ENCODE data around the gene NRXN3. TPM values are rescaled to one million over a fixed set of nuclear protein-coding genes. Genes with fewer than 3 reads are reported as not detected.

The NRXN3 gene
- total and polyA plus RNA-seq, 4 donors, result 1.4 to 8.3 (median 4.4) TPM

DNA sequence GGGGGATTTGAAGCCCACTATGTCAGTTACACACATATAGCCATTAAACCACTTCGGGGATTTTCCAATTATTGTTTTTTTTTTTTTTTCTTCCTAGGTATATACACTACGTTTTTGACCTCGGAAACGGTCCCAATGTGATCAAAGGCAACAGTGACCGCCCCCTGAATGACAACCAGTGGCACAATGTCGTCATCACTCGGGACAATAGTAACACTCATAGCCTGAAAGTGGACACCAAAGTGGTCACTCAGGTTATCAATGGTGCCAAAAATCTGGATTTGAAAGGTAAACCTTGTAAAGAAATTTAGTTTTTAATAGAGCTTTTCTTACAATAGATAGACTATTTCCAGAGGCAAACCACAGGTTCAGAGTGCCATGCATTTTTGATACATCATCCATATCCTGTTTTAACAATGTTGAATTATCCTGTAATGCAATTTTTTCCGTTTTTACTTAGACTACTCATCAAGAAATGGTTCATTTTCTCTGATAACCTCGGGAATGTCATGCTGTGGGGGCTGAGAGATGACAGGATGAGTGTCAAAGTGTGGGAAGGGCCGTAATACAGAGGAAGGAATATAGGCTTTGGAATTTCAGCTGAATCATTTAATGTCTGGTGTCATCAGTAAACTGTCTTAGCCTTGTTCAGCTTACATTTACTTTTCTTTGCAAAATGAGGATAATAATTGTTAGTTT, 797.1 kb downstream of the NRXN3 start:
- Histone ChIP-seq H3K9ac (ENCODE audit: insufficient read depth in 1 of 2, low read length in 2 of 2) (no peak overlapping the region), H3K27me3 (ENCODE audit: control insufficient read depth in 3 of 3, insufficient read depth in 3 of 3, low read length in 2 of 3) (no peaks in the 10 kb centered on the region), H3K4me3 (no peak overlapping the region), H3K4me1 (ENCODE audit: control insufficient read depth in 5 of 5, insufficient read depth in 5 of 5, low read length in 5 of 5) (peaks cover 0 to 5% (median 0%) of the 10 kb centered on the region in 5 donors), H3K27ac (ENCODE audit: low read depth in 1 of 2, low read length in 1 of 2) (no peak overlapping the region), H3K9me3 (ENCODE audit: control insufficient read depth in 4 of 4, insufficient read depth in 3 of 4, low read length in 3 of 4) (no peaks in the 10 kb centered on the region), H3K36me3 (ENCODE audit: control insufficient read depth in 4 of 4, insufficient read depth in 4 of 4, low read length in 4 of 4) (no peaks in the 10 kb centered on the region)
- no peak for DNase-seq
- TF ChIP-seq, protein P1, sequence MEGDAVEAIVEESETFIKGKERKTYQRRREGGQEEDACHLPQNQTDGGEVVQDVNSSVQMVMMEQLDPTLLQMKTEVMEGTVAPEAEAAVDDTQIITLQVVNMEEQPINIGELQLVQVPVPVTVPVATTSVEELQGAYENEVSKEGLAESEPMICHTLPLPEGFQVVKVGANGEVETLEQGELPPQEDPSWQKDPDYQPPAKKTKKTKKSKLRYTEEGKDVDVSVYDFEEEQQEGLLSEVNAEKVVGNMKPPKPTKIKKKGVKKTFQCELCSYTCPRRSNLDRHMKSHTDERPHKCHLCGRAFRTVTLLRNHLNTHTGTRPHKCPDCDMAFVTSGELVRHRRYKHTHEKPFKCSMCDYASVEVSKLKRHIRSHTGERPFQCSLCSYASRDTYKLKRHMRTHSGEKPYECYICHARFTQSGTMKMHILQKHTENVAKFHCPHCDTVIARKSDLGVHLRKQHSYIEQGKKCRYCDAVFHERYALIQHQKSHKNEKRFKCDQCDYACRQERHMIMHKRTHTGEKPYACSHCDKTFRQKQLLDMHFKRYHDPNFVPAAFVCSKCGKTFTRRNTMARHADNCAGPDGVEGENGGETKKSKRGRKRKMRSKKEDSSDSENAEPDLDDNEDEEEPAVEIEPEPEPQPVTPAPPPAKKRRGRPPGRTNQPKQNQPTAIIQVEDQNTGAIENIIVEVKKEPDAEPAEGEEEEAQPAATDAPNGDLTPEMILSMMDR (IDR thresholded peaks at IDR 0.05; ENCODE audit: control extremely low read depth, extremely low read depth), result no peak
- 79 to 82% methylated on average over 10 of the region's 10 CpGs for WGBS, 2 donors
- no peak for ATAC-seq (ENCODE audit: insufficient read depth, low FRiP score)

DNA sequence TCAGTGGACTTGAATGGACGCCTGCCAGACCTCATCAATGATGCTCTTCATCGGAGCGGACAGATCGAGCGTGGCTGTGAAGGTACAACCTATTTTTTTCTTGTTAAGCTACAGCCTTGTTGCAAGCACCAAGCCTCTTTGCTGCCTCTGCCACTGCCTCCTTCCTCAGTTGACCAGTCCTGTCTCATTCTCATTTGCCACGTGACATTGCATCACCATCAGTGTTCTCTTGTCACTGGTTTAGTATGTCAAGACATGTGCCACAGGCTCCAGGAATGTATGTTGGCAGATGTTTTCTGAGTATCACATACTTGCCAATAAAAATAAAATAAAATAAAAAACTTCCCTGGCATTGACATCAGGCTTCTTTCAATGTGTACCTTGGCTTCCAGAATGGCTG, 798.1 kb downstream of the NRXN3 start:
- TF ChIP-seq, protein P1 (IDR thresholded peaks at IDR 0.05; ENCODE audit: control extremely low read depth, extremely low read depth), result no peak
- 85 to 90% methylated on average over 6 of the region's 6 CpGs for WGBS, 2 donors

DNA sequence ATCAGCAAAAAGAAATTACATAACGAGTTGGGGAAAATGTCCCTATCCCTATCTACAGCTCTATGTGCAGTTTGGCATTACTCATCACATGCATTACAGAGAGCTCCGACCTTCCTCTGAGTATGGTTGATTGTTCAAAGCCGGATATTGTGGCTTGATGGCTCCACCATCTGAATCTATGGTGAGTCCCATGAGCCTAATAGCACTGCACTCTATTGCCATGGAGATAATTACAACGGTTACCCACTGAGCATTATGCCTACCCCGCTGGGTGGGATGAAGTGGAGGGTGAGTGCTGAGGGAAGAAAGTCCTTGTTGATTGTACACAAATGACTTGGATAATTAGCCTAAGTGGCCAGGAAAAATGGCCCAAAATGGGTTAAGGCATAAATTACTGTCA, 800.5 kb downstream of the NRXN3 start:
- no peak overlapping the region for H3K4me3 ChIP-seq
- no peak for ATAC-seq (ENCODE audit: insufficient read depth, low FRiP score)
- no peak for DNase-seq
- no peak overlapping the region for H3K27ac ChIP-seq (ENCODE audit: low read depth in 1 of 2, low read length in 1 of 2)
- TF ChIP-seq, protein P1 (IDR thresholded peaks at IDR 0.05; ENCODE audit: control extremely low read depth, extremely low read depth), result no peak
- WGBS, 2 donors, result 89 to 90% methylated on average over 5 of the region's 5 CpGs
- peaks cover 0 to 5% (median 0%) of the 10 kb centered on the region in 5 donors for H3K4me1 ChIP-seq (ENCODE audit: control insufficient read depth in 5 of 5, insufficient read depth in 5 of 5, low read length in 5 of 5)
- H3K27me3 ChIP-seq (ENCODE audit: control insufficient read depth in 3 of 3, insufficient read depth in 3 of 3, low read length in 2 of 3), result no peaks in the 10 kb centered on the region
- no peak overlapping the region for H3K9ac ChIP-seq (ENCODE audit: insufficient read depth in 1 of 2, low read length in 2 of 2)
- no peaks in the 10 kb centered on the region for H3K36me3 ChIP-seq (ENCODE audit: control insufficient read depth in 4 of 4, insufficient read depth in 4 of 4, low read length in 4 of 4)
- no peaks in the 10 kb centered on the region for H3K9me3 ChIP-seq (ENCODE audit: control insufficient read depth in 4 of 4, insufficient read depth in 3 of 4, low read length in 3 of 4)

More for the DNA sequence above, 798.1 kb downstream of the NRXN3 start:
- Histone ChIP-seq H3K27ac (ENCODE audit: low read depth in 1 of 2, low read length in 1 of 2) (no peak overlapping the region), H3K9ac (ENCODE audit: insufficient read depth in 1 of 2, low read length in 2 of 2) (no peak overlapping the region), H3K9me3 (ENCODE audit: control insufficient read depth in 4 of 4, insufficient read depth in 3 of 4, low read length in 3 of 4) (no peaks in the 10 kb centered on the region), H3K4me3 (no peak overlapping the region), H3K27me3 (ENCODE audit: control insufficient read depth in 3 of 3, insufficient read depth in 3 of 3, low read length in 2 of 3) (no peaks in the 10 kb centered on the region), H3K36me3 (ENCODE audit: control insufficient read depth in 4 of 4, insufficient read depth in 4 of 4, low read length in 4 of 4) (no peaks in the 10 kb centered on the region), H3K4me1 (ENCODE audit: control insufficient read depth in 5 of 5, insufficient read depth in 5 of 5, low read length in 5 of 5) (peaks cover 0 to 5% (median 0%) of the 10 kb centered on the region in 5 donors)
- DNase-seq, result no peak
- ATAC-seq (ENCODE audit: insufficient read depth, low FRiP score), result no peak

All from lung (tissue), 12 donors.